GM18508 (cell line): Measurements from ENCODE around the gene TNFSF8.

Source experiments
- ATAC-seq: cut with Tn5 transposase; IDR thresholded peaks from one replicate; pipeline ENCODE4 v1.9.1; 2021; ENCODE audit warnings: moderate number of reproducible peaks; ENCODE audit not compliant: insufficient read depth, unreplicated experiment

Gene TNFSF8

GRCh38 chr9:114938687-114939575 lies 8.5 kb upstream of the TNFSF8 start:
- ATAC-seq, result no peak

- no peak for ATAC-seq
Observed at GRCh38 chr9:114937516-114937915, 7.1 kb upstream of the TNFSF8 start.

- no peak for ATAC-seq
Observed at GRCh38 chr9:114936581-114936980, 6.2 kb upstream of the TNFSF8 start.

GRCh38 chr9:114935119-114935518 lies 4.7 kb upstream of the TNFSF8 start:
- no peak for ATAC-seq

- no peak for ATAC-seq
Observed at GRCh38 chr9:114932502-114932901, 2.1 kb upstream of the TNFSF8 start.

GRCh38 chr9:114931407-114931806 lies 1.0 kb upstream of the TNFSF8 start:
- no peak for ATAC-seq

GRCh38 chr9:114929201-114929600 lies 1.2 kb downstream of the TNFSF8 start:
- no peak for ATAC-seq

GRCh38 chr9:114928671-114929070 lies 1.7 kb downstream of the TNFSF8 start:
- no peak for ATAC-seq

GRCh38 chr9:114928136-114928535 lies 2.3 kb downstream of the TNFSF8 start:
- no peak for ATAC-seq

GRCh38 chr9:114925672-114926071 lies 4.7 kb downstream of the TNFSF8 start:
- no peak for ATAC-seq

GRCh38 chr9:114925039-114925438 lies 5.4 kb downstream of the TNFSF8 start:
- ATAC-seq, result no peak

- no peak for ATAC-seq
Observed at GRCh38 chr9:114924327-114924726, 6.1 kb downstream of the TNFSF8 start.

- no peak for ATAC-seq
Observed at GRCh38 chr9:114923918-114924317, 6.5 kb downstream of the TNFSF8 start.

- ATAC-seq, result no peak
Observed at GRCh38 chr9:114921171-114921570, 9.2 kb downstream of the TNFSF8 start.

GRCh38 chr9:114919611-114920010 lies 10.8 kb downstream of the TNFSF8 start:
- no peak for ATAC-seq

GRCh38 chr9:114916481-114916880 lies 13.9 kb downstream of the TNFSF8 start:
- ATAC-seq, result no peak

GRCh38 chr9:114914139-114914538 lies 16.3 kb downstream of the TNFSF8 start:
- ATAC-seq, result no peak

- no peak for ATAC-seq
Observed at GRCh38 chr9:114913656-114914055, 16.7 kb downstream of the TNFSF8 start.

- no peak for ATAC-seq
Observed at GRCh38 chr9:114913217-114913616, 17.2 kb downstream of the TNFSF8 start.

- no peak for ATAC-seq
Observed at GRCh38 chr9:114911167-114911821, 19.1 kb downstream of the TNFSF8 start.

GRCh38 chr9:114910541-114910940 lies 19.9 kb downstream of the TNFSF8 start:
- no peak for ATAC-seq

GRCh38 chr9:114909661-114910060 lies 20.7 kb downstream of the TNFSF8 start:
- ATAC-seq, result no peak
